Right atrium auricular region (tissue), 2 donors: Measurements from ENCODE around the gene ASTN2. TPM values are rescaled to one million over a fixed set of nuclear protein-coding genes. Genes with fewer than 3 reads are reported as not detected.
A peak's percentile ranks its signal among the peaks of the same experiment; 100 is the strongest.

ENCODE experiments used
- DNase-seq: peaks from one replicate; pipeline ENCODE4 v3.0.0-alpha.2; 2019; ENCODE audit warnings: low spot score
- H3K27ac ChIP-seq, 2 donors: fragments of 200-600 bp; sonication (generic); 1 replicate in 1 of 2; 2 replicates in 1 of 2; pipeline ENCODE4 v1.5.1; 2016 to 2019
- H3K27me3 ChIP-seq, 2 donors: fragments of 200-600 bp; sonication (generic); one replicate each; pipeline versions ENCODE4 v1.5.1 to v1.6.0; 2017 to 2019
- H3K36me3 ChIP-seq: fragments of 200-600 bp; sonication (generic); one replicate; pipeline ENCODE4 v1.5.1; 2016
- H3K4me1 ChIP-seq, 2 donors: fragments of 200-600 bp; sonication (generic); one replicate each; pipeline versions ENCODE4 v1.5.1 to v1.6.0; 2017 to 2019
- H3K4me3 ChIP-seq, 2 donors: fragments of 200-600 bp; sonication (generic); 1 replicate in 1 of 2; 2 replicates in 1 of 2; pipeline ENCODE4 v1.5.1; 2017 to 2019; ENCODE audit warnings: mild to moderate bottlenecking in 1 of 2, moderate library complexity in 1 of 2
- H3K9me3 ChIP-seq, 2 donors: fragments of 200-600 bp; sonication (generic); one replicate each; pipeline ENCODE4 v1.5.1; 2019
- CTCF ChIP-seq, 2 donors: fragments of 200-600 bp; sonication (generic); IDR thresholded peaks; one replicate each; pipeline ENCODE4 v1.5.1; 2019; ENCODE audit warnings: antibody characterized with exemption in 2 of 2
- total RNA-seq, 2 donors: library from RNA; depleted of rRNA; stranded (reverse); fragments of >200 nt; gene quantifications; one replicate each; pipeline ENCODE4 v1.1.0, GENCODE V29; 2016

ASTN2 gene
- total RNA-seq, 2 donors from 2014 or later, result 11.1 to 32.2 TPM

- Histone ChIP-seq H3K27ac (no peak overlapping the region), H3K36me3 (no peaks in the 10 kb centered on the region), H3K4me3 (no peak overlapping the region), H3K9me3 (no peaks in the 10 kb centered on the region), H3K27me3 (no peaks in the 10 kb centered on the region), H3K4me1 (peaks cover 0 to 15% of the 10 kb centered on the region in 2 donors)
- no peak for TF ChIP-seq CTCF (IDR thresholded peaks at IDR 0.05)
- DNase-seq, result no peak
These were observed 935.8 kb downstream of the ASTN2 start for GRCh38 chr9:116479056-116479544.

- no peaks in the 10 kb centered on the region for H3K27me3 ChIP-seq
- no peak overlapping the region for H3K4me3 ChIP-seq
- no peaks in the 10 kb centered on the region for H3K9me3 ChIP-seq
- no peak for DNase-seq
- no peak for TF ChIP-seq CTCF (IDR thresholded peaks at IDR 0.05)
- no peaks in the 10 kb centered on the region for H3K36me3 ChIP-seq
- peak overlapping the region; percentile 37 to 71 for H3K27ac ChIP-seq
- peaks cover 0 to 14% of the 10 kb centered on the region in 2 donors for H3K4me1 ChIP-seq
These were observed 937.2 kb downstream of the ASTN2 start for GRCh38 chr9:116477584-116478141.

- Histone ChIP-seq H3K27me3 (no peaks in the 10 kb centered on the region), H3K36me3 (no peaks in the 10 kb centered on the region), H3K27ac (peak overlapping the region; percentile 37 to 71), H3K9me3 (no peaks in the 10 kb centered on the region), H3K4me3 (no peak overlapping the region), H3K4me1 (peaks cover 0 to 14% of the 10 kb centered on the region in 2 donors)
- TF ChIP-seq CTCF (IDR thresholded peaks at IDR 0.05), result no peak
- DNase-seq, result peak; percentile 66
These were observed 937.9 kb downstream of the ASTN2 start for GRCh38 chr9:116476935-116477381.

GRCh38 chr9:116476002-116476401 lies 938.9 kb downstream of the ASTN2 start:
- Histone ChIP-seq H3K36me3 (no peaks in the 10 kb centered on the region), H3K27me3 (no peaks in the 10 kb centered on the region), H3K4me3 (no peak overlapping the region), H3K4me1 (peaks cover 0 to 24% of the 10 kb centered on the region in 2 donors), H3K27ac (no peak overlapping the region), H3K9me3 (no peaks in the 10 kb centered on the region)
- DNase-seq, result no peak
- TF ChIP-seq CTCF (IDR thresholded peaks at IDR 0.05), result no peak

GRCh38 chr9:116475201-116475600 lies 939.7 kb downstream of the ASTN2 start:
- Histone ChIP-seq H3K4me1 (peaks cover 0 to 26% of the 10 kb centered on the region in 2 donors), H3K36me3 (no peaks in the 10 kb centered on the region), H3K27ac (no peak overlapping the region), H3K9me3 (no peaks in the 10 kb centered on the region), H3K4me3 (no peak overlapping the region), H3K27me3 (no peaks in the 10 kb centered on the region)
- DNase-seq, result no peak
- no peak for TF ChIP-seq CTCF (IDR thresholded peaks at IDR 0.05)
